ENCODE results near the gene GPX5. TPM values are rescaled to one million over a fixed set of nuclear protein-coding genes. Genes with fewer than 3 reads are reported as not detected.

GPX5 gene
- total RNA-seq, 2 donors from 2014 or later: not detected

Other genes with a start within 250 kb of the GPX5 start
- 1 to 10 TPM; 1.1 to 1.3 TPM for gene PGBD1, start 244.3 kb upstream of the GPX5 start, total RNA-seq
- gene ZSCAN31, start 189.7 kb upstream of the GPX5 start, total RNA-seq: under 1 TPM; 0.77 to 0.86 TPM
- gene ZKSCAN3, start 175.9 kb upstream of the GPX5 start, total RNA-seq: 1 to 10 TPM; 2.0 to 3.9 TPM
- 1 to 10 TPM; 2.9 TPM for gene ZSCAN12, start 126.1 kb upstream of the GPX5 start, total RNA-seq
- under 1 TPM; 0.12 to 0.52 TPM for gene ZSCAN23, start 82.4 kb upstream of the GPX5 start, total RNA-seq
- gene GPX6, start 10.1 kb upstream of the GPX5 start, total RNA-seq: not detected

All from T-helper 17 cell (primary cell).